ENCODE results near the gene MYOF. TPM values are rescaled to one million over a fixed set of nuclear protein-coding genes. Genes with fewer than 3 reads are reported as not detected.
"Not testable (repeated sequence)": the region's sequence is repeated elsewhere in the genome, so short reads cannot be mapped to it uniquely, and the experiment has no call there.

The MYOF gene
- total RNA-seq, 2 experiments from 2014 or later = 39.2 to 43.4 TPM

DNA sequence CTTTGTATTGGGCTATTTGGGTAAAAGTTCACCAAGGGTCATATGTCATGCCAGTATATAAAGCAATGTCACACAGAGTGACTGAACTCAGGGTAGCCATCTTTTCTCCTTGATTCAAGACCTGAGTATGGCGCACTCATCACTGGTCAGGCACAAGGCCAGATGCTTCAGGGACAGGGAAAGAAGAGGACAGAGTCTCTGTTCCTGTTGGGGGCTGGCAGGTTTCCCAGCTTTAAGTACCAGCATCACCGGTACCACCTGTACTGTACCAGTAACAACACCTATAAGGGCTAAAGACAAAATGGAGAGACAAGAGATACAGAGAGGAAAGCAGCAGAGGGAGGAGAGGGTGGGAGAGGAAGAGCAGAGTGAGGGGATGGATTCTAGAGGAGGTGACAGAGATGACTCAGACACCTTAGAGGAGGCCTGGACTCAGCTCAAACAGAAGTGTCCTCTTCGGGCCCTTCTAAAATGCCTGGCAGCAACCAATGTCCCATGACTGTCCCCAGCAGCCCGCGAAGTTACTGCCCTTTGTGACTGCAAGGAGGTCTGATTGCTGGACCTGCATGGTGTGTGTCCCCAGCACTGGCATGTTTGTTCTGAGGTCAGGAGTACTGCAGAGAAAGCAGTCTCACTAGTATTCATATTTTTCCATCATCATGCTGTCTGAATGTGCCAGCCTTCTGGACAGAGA, 191.3 kb downstream of the MYOF start:
- ChIA-PET POLR2A (no interaction called here), CTCF (interaction anchor here (0.7 to 1.3 kb wide), 3 partner anchors 160 to 211 kb away, joined by 3 read pairs; no protein-coding TSS in a partner anchor)

- POLR2A ChIA-PET = no interaction called here
- CTCF ChIA-PET = interaction anchor here (1.0 kb wide), 1 partner anchor 209 kb away, joined by 3 read pairs; no protein-coding TSS in a partner anchor
Measured at GRCh38 chr10:93288679-93289634, 193.2 kb downstream of the MYOF start.

DNA sequence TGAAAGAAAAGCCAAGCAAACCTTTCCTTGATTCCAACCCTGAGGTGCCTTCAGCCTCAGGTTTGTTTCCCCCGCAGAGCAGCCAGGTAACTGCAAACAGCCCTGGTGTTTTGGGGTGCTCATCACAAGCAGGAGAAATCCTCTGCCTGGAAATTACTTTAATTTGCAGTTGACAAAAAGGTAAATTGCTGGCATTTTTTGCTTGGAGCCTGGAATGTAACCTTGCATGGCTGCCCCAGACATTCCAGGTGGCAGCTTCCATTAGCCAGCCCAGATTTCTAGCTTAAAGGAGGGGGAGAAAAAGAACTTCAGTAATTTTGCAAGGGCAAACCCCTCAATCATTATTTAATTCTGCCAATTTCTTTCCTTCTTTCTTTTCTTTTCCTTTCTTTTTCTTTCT, 194.4 kb downstream of the MYOF start:
- ChIA-PET POLR2A (no interaction called here), CTCF (no interaction called here)

DNA sequence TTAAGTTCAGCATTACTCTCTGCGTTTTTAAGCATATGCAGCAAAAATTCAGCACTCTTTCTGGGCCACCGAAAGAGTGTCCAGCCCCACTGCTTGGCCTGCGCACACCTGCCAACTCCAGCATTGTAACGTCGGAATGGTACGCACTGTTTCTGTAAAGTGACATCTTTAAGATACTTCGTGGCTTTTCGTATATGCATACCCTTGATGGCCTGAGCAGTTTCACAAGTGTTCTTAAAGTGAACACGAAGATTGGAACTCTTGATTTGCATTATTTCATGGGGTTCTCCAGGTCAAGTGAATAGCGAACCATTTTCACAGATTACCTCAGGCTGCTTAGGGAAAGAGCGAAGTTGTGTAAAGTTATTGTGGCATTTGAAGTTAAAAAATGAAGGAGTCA, 197.9 kb downstream of the MYOF start:
- POLR2A ChIA-PET = interaction anchor here (0.6 kb wide), 1 partner anchor 239 kb away, joined by 3 read pairs; no protein-coding TSS in a partner anchor
- CTCF ChIA-PET = not testable (repeated sequence)

DNA sequence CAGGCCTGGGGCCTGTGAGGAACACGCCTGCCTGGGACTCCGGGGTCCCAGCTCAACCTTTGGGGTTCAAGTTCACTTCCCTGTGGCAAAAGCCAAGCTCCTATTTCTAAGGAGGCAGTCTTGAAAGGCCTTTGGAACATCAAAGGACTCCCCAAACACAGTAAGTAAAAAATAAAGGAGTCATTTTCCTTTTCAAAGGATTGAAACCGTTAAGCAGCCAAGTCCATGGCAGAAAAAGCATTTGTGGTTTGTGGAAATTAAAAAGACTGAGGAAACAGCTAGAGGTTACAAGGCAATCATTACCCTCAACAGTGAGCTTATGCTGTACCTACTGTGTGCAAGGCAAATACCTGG, 200.8 kb downstream of the MYOF start:
- CTCF ChIA-PET = interaction anchor here (0.7 kb wide), 1 partner anchor 249 kb away, joined by 4 read pairs; no protein-coding TSS in a partner anchor
- POLR2A ChIA-PET = interaction anchor here (0.7 kb wide), 1 partner anchor 21 kb away, joined by 6 read pairs; no protein-coding TSS in a partner anchor

DNA sequence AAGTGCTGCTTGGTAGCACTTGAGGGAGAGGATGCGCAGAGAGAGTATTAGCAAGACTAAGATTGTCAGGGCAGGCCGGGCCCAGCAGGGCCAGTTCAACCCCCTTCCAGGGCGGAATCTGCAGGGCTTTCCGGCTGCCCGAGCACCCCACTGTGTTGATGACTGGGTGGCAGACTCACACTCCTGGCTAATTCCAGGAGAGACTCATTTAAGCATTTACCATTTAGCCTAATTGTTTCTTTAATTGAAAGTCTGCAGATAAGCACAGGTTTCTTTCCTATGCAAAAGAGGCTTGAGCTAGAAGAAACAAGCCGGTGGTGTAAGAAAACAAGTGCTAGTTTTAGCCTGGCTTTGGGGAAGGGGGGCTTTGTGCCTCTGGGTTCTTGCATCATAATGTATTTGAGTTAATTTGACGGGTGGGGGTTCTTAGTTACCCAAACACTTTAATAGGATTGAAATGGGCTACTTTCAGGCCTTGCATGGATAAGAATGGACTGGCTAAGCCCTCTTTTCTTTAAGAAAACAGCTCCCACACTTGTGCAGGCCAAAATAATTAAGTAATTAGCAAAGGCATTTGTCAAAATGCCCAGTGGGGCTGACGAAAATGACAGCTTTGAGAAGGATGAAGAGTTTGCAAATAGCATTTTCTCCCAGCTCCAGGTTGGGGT, 201.3 kb downstream of the MYOF start:
- CTCF ChIA-PET = interaction anchor here (0.7 kb wide), 1 partner anchor 248 kb away, joined by 4 read pairs; no protein-coding TSS in a partner anchor

DNA sequence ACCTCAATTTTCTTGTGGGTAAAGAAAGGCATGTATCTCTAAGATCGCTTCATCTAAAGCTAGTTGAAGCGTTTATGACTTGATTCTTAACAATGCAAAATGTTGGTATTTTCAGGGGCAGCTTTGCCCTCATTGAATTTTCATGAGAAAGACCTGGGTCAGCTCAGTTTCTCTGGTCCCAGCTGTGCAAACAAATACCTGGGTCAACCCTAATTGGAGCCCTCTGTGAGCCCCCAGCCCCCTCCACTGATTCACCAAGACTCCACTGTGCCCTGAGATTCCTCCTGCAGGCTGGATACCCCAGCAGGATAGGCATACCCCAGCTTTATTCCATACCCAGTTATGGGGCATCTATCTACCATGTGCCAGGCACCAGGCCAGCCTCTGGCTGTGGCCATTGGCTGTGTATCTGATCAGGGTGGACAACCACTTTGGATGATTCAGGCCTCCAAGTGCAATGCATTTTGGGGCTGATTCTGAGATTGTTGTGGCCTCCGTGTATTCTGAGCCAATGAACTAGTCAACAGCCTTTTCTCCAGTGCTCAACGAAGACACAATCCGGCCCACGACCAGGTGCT, 201.9 kb downstream of the MYOF start:
- POLR2A ChIA-PET = no interaction called here

More for the DNA sequence above, 201.3 kb downstream of the MYOF start:
- POLR2A ChIA-PET = interaction anchor here (0.7 kb wide), 1 partner anchor 21 kb away, joined by 6 read pairs; no protein-coding TSS in a partner anchor

DNA sequence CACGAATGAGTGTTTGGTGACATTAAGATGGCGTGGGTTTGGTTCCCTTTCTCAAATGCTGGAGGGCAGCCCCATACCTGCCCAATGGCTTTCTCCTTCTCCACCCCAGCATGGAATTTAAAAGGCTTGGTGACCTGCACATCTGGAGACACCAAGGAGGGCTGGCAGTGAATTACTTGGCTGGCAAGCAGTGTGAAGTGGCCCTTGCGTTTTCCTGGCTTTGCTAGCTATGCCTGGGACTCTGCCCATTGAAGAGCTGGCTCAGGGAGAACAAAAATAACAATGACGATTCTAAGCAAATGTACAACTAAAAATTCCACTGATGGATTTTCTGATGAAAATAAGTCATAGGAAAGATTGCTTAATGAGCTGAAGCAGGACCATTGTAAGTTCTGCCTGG, 204.8 kb downstream of the MYOF start:
- ChIA-PET POLR2A (no interaction called here), CTCF (no interaction called here)

More for the DNA sequence above, 201.9 kb downstream of the MYOF start:
- CTCF ChIA-PET = no interaction called here

- ChIA-PET CTCF (no interaction called here), POLR2A (no interaction called here)
Measured at GRCh38 chr10:93274419-93274818, 207.7 kb downstream of the MYOF start.

DNA sequence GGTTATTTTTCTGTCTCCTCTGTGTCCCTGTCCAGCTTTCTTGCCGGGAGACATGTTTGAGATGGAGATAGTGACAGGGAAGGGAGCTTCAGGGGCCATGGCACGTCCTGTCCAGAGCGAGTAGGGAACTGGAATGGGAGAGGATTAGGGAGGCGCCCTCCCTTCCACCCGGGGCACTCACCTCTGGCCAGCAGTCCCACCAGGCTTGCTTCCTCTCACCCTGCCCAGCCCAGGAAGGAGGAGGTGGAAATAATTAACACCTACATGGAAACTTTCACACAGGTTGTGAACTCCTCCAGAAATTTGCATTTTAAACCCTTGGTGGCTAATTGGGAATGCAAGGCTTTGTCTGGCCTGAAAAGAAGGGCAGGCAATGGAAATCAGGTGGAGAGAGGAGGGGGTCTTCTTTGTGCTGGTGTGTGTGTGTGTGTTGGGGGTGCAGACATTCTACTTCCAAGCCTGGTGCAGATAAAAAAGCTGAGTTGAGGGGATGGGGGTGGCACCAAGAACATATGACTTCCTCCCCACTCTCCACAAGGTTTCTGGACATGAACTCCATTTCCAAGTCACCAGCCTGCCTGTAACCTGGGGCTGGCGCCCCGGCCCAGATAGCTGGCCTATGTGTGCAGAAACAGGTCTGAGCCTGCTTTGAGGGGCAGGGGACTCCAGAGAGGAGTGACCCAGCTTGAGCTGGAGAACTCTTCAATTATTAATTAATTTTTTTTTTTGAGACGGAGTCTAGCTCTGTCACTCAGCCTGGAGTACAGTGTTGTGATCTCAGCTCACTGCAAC, 209.1 kb downstream of the MYOF start:
- ChIA-PET CTCF (no interaction called here), POLR2A (interaction anchor here (0.6 kb wide), 1 partner anchor 15 kb away, joined by 3 read pairs; no protein-coding TSS in a partner anchor)

- ChIA-PET POLR2A (no interaction called here), CTCF (interaction anchor here (0.7 kb wide), 1 partner anchor 203 kb away, joined by 3 read pairs; no protein-coding TSS in a partner anchor)
Measured at GRCh38 chr10:93271347-93271746, 210.8 kb downstream of the MYOF start.

DNA sequence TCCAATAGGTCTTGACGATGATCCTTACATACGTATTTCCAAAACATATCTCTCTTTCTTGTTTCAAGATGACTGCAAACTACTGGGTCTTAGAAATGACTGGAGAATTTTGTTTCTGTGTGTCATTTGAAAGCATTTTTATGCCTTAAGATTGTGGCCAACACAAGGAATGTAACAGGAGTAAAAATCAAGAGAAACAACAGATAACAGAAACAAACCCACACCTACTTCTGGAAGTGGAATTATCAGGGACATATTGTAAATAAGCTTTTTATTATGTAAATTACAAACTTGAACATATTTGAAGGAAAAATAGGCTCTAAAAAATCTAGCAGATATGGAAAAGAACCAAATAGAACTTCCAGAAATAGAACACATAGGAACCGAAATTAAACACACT, 212.9 kb downstream of the MYOF start:
- CTCF ChIA-PET = no interaction called here
- POLR2A ChIA-PET = no interaction called here

- CTCF ChIA-PET = no interaction called here
Measured at GRCh38 chr10:93268021-93268420, 214.1 kb downstream of the MYOF start.

DNA sequence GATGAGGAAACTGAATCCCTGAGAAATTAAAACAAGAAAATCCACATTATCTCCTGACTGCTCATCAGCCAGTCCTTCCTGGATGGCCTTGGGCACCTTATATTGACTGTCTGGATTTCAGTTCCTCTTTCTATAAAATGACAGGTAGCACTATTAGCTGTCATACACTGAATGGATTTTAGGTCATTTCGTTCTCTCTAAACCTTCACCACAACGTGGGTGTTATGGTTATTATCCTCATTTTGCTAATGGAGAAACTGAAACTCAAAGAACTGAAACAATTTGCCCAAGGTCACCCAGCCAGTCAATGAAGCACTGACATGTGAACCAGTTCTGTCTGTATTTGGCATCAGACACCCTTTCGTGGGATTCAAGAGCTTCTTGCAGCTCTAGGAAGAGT, 214.6 kb downstream of the MYOF start:
- CTCF ChIA-PET = no interaction called here
- POLR2A ChIA-PET = no interaction called here

More at GRCh38 chr10:93268021-93268420, 214.1 kb downstream of the MYOF start:
- POLR2A ChIA-PET = no interaction called here

GRCh38 chr10:93266858-93267257, 215.3 kb downstream of the MYOF start:
- ChIA-PET CTCF (no interaction called here), POLR2A (no interaction called here)

DNA sequence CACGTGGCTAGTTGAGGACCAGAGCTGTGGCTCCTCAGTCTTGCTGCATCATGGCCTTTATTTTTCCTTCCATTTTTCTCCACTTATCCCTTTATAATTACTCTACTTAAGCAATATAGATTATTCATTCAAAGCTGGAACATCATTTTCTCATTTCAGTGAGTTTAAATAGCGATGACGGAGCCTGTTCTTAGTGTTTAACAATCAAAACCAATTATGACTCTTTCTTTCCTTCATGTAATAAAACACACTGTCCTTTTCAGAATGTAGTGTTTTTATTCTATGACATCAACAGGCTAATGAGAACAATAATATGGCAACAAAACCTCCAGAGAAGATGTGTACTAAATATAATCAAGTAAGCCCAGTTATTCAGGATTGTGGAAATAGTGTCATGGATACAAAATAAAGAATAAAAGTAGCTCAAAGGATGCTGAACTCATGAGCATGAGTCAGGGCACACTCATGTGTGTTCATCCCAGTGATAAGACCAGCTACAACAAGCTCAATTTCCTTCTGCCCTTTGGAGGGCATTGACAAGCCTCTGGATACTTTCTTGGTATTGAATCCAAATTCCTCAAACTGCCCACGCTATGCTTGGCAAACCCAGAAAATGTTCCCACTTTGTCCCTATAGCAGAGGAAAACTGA, 220.0 kb downstream of the MYOF start:
- ChIA-PET POLR2A (no interaction called here), CTCF (no interaction called here)

GRCh38 chr10:93261089-93261488, 221.0 kb downstream of the MYOF start:
- CTCF ChIA-PET = no interaction called here
- POLR2A ChIA-PET = no interaction called here

GRCh38 chr10:93259126-93259525, 223.0 kb downstream of the MYOF start:
- ChIA-PET POLR2A (no interaction called here), CTCF (interaction anchor here (1.0 kb wide), 1 partner anchor 24 kb away, joined by 3 read pairs; no protein-coding TSS in a partner anchor)

Data from activated CD8-positive, alpha-beta memory T cell treated with anti-CD3 and anti-CD28 coated beads for 36 hours (primary cell).